Measurements from ENCODE around the gene ZNF598. TPM values are rescaled to one million over a fixed set of nuclear protein-coding genes. Genes with fewer than 3 reads are reported as not detected.

Gene ZNF598
- total RNA-seq, result 50.5 TPM
- long read RNA-seq, transcript ZNF598-208 (3 exons, 815 nt), result major isoform, 6 of 23 reads
- long read RNA-seq, partial matches to known transcripts, result 14 of 23 reads
- long read RNA-seq, other reads (novel, unspliced or antisense), result 3 of 23 reads

DNA sequence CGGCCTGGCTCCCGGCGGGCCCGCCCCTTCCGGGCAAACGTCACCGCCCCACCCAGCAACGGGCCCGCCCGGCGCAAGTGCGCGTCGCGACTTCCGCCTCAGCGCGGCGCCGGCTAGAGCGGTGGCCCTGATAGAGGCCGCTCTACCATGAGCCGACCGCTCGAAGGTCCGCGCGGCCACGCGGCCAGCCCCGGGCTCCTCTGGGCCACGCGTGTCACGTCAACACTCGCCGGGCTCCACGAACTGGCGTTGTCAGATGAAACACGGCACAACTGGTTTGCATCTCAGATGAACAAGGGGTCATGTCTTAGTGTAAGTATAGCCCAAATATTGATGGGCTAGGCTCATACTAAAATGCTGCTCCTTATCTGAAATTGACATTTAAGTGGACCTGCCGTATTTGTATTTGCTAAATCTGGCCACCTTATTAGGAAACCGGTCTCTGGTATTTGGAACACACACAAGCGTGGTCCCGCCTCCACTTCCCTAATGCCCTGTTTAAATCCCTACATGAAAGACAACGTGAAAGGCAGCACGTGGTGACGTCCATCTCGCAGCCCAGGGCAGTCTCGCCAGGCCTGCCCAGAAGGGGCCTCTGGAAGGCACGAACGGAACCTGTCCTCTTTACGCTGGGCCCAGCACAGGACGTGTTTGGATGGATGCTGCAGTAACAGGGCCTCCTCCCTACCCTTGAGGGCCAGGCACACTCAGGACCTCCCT lies at the start of gene ZNF598:
TSS of gene ZNF598 (minus strand) at position 31 of the 720 bp plus-strand sequence.
- DNase-seq (ENCODE audit: low spot score), result peak; percentile 92

DNA sequence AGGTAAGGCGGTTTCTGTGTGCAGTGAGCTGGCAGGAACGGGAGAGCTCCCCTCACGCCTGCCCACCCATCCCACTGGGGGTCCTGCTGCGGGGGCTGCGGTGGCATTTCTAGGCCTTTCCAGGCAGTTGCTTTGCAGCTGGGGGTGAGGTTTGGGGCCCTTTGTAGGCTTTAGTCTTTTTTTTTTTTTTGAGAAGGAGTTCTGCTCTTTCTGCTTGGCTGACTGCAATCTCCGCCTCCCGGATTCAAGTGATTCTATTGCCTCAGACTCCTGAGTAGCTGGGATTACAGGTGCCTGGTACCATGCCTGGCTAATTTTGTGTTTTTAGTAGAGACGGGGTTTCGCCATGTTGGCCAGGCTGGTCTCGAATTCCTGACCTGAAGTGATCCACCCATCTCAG lies 49.3 kb upstream of the ZNF598 start:
- DNase-seq (ENCODE audit: low spot score), result no peak

DNA sequence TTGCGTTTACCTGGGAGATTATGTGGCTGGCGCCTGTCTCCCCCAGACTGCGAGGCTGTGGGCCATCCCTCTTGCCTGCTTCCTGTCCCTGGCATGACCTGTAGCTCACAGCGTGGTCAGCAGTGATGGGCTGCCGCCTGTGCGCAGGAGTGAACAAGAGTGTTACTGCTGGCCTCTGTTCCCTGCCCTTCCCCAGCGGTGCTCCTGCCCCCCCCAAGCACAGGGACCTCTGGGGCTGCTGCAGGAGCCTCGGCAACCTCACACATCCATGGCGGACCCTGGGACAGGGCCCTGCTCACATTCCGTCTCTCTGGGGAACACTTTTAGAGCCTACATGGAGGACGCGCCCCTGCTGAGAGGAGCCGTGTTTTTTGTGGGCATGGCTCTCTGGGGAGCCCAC lies 48.8 kb upstream of the ZNF598 start:
- DNase-seq (ENCODE audit: low spot score), result no peak

- no peak for DNase-seq (ENCODE audit: low spot score)
Measured at GRCh38 chr16:2057438-2057837, 47.8 kb upstream of the ZNF598 start.

GRCh38 chr16:2056681-2057407 lies 47.2 kb upstream of the ZNF598 start:
- no peak for DNase-seq (ENCODE audit: low spot score)

GRCh38 chr16:2056077-2056476 lies 46.5 kb upstream of the ZNF598 start:
- DNase-seq (ENCODE audit: low spot score), result no peak

DNA sequence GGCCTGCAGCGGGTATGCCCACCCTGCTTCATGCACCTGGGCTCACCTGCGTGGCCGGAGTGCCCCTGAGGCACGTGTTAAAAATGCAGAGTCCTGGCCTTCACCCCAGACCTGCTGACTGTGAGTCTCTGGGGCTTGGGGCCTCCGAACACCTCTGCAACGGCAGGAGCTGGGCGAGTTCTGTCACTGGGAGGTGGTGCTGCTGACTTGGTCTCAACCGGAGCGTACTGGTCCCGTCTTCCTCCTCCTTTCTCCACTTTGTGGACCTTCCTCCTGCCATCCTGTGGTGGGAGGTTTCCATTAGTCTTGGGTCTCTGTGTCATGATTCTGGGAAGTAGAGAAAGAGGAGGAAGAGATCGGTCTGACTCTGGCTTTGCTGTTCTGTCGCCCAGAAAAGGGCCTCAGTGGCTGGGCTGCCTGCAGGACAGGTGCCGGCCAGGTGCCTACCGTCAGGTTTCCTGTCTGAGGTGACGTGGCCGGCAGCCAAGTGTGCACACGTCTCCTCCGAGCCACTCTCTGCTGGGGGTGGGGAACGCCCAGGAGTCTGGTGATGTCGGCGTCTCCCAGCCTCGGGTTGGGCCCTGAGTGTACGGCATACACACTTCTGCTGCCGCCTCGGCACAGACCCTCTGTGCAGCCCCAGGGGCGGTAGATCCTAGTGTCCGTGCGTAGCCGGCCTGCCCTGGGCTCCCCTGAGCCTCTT lies 45.1 kb upstream of the ZNF598 start:
- DNase-seq (ENCODE audit: low spot score), result no peak

GRCh38 chr16:2053897-2054296 lies 44.3 kb upstream of the ZNF598 start:
- no peak for DNase-seq (ENCODE audit: low spot score)

DNA sequence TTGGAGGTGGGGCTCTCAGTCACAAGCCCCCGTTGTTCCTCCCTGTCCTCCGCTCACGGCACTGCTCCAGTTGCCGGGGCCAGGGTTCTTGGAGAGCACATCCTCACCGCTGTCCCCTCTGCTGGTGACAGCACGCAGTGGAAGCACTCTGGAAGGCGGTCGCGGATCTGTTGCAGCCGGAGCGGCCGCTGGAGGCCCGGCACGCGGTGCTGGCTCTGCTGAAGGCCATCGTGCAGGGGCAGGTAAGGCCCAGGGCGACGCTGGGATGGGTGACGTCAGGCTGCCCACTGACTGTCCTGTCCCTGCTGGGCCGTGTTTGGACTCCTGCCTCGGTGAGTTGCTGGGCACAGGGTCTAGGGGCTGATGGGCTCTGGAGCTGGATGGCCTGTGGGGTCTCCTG lies 43.6 kb upstream of the ZNF598 start:
- DNase-seq (ENCODE audit: low spot score), result no peak

DNA sequence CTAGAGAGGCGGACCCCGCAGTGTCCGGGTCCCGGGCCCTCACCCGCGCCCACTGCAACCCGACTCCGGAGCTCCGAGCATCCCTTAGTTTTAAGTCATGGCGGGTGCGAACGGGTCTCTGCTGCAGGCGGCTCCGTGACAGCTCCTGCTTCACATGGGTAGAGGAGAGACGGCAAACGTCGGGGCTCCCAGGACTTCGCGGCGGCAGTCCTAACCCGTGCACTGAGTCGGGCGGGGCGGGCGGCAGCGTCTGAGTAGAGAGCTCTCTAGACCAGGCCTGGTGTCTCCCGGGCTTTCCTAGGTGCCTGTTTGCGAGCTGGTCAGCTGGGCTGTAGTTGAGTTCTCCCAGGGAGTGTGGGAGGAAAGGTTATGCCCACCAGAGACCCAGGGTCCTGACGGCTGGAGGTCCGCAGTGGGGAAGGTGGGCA lies 38.5 kb upstream of the ZNF598 start:
- no peak for DNase-seq (ENCODE audit: low spot score)

DNA sequence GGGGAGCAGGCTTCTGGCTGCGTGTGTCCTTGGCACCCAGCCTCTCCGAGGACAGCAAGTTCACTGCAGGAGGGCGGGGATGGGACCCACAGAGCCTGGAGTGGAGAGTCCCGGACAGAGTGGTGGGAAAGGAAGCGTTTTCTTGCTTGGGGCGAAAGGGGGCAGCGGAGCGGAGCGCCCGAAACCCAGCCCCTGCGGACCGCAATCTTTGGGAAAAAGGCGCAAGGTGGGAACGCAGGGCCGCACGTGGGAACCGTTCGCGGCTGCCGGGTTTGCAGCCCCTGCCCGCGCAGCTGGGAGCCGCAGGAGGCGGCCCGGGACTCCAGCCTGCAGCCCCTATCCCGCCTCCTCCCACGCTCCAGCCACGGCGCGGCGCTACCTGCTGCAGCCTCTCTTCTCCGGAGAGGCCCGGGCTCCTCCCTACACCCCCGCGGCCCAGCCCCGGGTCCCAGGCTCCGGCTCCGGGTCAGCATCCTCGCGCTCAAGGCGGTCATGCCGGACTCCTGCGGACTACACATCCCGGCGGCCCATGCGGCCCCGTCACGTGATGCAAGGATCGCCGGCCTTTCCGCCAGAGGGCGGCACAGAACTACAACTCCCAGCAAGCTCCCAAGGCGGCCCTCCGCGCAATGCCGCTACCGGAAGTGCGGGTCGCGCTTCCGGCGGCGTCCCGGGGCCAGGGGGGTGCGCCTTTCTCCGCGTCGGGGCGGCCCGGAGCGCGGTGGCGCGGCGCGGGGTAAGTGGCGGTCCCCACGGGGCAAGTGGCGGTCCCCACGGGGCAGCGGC lies 37.9 kb upstream of the ZNF598 start, which contains the start of the genes NTHL1 and TSC2:
TSS of gene NTHL1 (minus strand) at position 505 of the 786 bp plus-strand sequence. CDS start at position 494, 11 bp downstream.
TSS of gene TSC2 (plus strand) at position 656 of the 786 bp plus-strand sequence. CDS start 631 bp downstream, outside the sequence.
- peak; percentile 100 for DNase-seq (ENCODE audit: low spot score)

GRCh38 chr16:2046893-2047329 lies 37.3 kb upstream of the ZNF598 start:
- no peak for DNase-seq (ENCODE audit: low spot score)

GRCh38 chr16:2045965-2046892 lies 36.6 kb upstream of the ZNF598 start:
- DNase-seq (ENCODE audit: low spot score), result no peak

- DNase-seq (ENCODE audit: low spot score), result no peak
Measured at GRCh38 chr16:2044541-2044940, 34.9 kb upstream of the ZNF598 start.

DNA sequence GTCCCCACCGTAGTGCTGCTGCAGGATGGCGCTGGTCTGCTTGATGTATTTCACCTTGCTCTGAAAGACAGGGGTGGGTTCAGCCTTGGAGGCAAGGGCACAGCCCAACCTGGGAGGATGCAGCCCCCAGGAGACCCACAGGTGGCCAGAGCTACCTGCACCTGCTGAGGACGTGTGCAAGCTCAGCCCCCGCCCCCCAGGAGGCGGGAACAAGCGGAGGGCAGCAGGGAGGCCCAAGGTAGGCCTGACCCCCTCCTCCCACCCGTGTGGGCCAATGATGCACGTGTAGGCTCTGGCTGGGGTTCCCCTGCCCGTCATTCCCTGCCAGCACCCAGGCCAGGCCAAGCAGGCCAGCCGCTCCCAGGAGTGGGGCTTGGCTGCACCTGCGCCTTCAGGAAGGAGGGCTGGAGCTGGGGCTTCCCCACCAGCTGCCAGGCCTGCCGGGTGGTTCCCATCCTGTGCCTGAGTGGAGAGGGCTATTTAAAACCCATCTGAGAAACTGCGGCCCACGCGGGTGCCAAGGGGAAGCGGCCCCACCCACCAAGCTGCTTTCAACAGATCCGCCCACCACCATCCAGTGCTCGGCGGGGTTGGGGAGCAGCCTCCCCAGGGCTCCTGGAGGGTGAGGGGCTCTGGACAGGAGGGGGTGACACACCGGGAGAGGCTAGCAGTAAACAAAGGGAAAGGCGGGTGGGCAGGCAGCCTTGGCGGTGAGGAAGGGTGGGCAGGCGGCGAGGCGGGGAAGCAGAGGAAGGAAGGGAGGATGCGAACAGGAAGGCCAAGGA lies 34.2 kb upstream of the ZNF598 start:
- no peak for DNase-seq (ENCODE audit: low spot score)

- no peak for DNase-seq (ENCODE audit: low spot score)
Measured at GRCh38 chr16:2042986-2043666, 33.5 kb upstream of the ZNF598 start.

GRCh38 chr16:2042171-2042985 lies 32.8 kb upstream of the ZNF598 start:
- DNase-seq (ENCODE audit: low spot score), result no peak
